Sciatic nerve (tissue), 2 donors: ENCODE data around the gene MRPL41. TPM values are rescaled to one million over a fixed set of nuclear protein-coding genes. Genes with fewer than 3 reads are reported as not detected.
"Not testable (repeated sequence)": the region's sequence is repeated elsewhere in the genome, so short reads cannot be mapped to it uniquely, and the experiment has no call there.

Source experiments
- ATAC-seq: fragments of 200-7000 bp; cut with Tn5 transposase; one replicate; pipeline ENCODE4 v1.9.1; 2020; ENCODE audit warnings: mild to moderate bottlenecking, moderate library complexity
- DNase-seq: peaks from one replicate; pipeline ENCODE4 v3.0.0-alpha.2; 2020; ENCODE audit warnings: low spot score
- intact Hi-C: fragments of 100-400 bp; cut with DNase I; formaldehyde crosslinking; loops from one replicate; pipeline ENCODE4 v1.14.2; 2022
- total RNA-seq: library from RNA; stranded (reverse); fragmentation: NEBNext Ultra II Directional; extraction: Animal tissue kit (Norgen Biotek cat#: 25700); gene quantifications from one replicate; pipeline ENCODE4 v1.2.1, GENCODE V29; 2021
- donor health status: DM: no; HTN: no; CAD: no.
- donor health status: DM: no; HTN: no; CAD: no.

Gene MRPL41
- total RNA-seq, 1 donor from 2014 or later = 61.1 TPM

- intact Hi-C loops = no loop called here
- DNase-seq (no peak), ATAC-seq (peak; percentile 9)
These were observed 6.6 kb upstream of the MRPL41 start for GRCh38 chr9:137545123-137545522.

DNA sequence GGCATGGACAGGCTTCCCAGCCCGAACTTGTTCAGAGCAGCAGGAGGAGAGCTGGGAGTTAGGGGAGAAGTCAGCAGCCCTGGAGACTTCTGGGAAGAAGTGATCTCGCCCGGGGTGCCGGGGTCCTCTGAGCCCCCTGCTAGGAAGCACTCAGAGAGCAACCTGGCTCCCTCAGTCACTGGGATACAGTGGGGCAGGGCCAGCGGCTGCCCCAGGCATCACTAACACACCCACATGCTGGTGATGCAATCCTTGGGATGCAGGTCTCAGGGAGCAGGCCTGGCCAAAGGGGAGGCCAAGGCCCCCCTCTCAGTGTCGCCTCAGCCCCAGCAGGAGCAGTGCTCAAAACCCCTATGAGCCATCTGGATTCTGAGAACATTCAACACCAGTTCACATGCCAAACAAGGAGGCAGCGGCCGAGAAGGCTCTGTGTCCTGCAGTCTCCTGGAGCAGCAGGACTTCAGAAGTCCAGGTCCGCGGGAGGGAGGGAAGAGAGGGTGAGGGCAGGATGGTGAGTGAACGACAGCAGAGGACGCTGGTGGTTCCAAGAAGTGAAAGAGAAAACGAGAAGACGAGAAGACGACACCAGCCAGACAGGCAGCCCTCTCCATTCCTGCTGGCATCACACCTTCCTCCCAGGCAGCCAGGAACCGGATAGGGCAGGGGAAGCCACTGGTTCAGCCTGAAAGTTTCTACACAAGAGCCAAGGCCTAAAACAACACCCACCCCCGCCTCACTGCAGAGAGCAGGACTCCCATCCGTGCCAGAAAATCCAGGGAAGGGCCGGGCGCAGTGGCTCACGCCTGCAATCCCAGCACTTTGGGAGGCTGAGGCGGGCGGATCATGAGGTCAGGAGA lies 3.8 kb upstream of the MRPL41 start:
- DNase-seq = no peak
- no peak for ATAC-seq
- intact Hi-C loops = no loop called here

GRCh38 chr9:137550231-137550621 lies 1.5 kb upstream of the MRPL41 start, which contains the start of gene PNPLA7:
TSS of gene PNPLA7 (minus strand) at chr9:137550402. CDS start at chr9:137550197, 205 bp downstream.
- intact Hi-C loops = no loop called here
- ATAC-seq = peak; percentile 90
- DNase-seq = peak; percentile 90

GRCh38 chr9:137550958-137551263 lies 768 bp upstream of the MRPL41 start:
- intact Hi-C loops, DNase-seq, ATAC-seq: not testable (repeated sequence)

GRCh38 chr9:137552022-137552768 lies 516 bp downstream of the MRPL41 start:
- intact Hi-C loops = no loop called here
- no peak for DNase-seq
- no peak for ATAC-seq

DNA sequence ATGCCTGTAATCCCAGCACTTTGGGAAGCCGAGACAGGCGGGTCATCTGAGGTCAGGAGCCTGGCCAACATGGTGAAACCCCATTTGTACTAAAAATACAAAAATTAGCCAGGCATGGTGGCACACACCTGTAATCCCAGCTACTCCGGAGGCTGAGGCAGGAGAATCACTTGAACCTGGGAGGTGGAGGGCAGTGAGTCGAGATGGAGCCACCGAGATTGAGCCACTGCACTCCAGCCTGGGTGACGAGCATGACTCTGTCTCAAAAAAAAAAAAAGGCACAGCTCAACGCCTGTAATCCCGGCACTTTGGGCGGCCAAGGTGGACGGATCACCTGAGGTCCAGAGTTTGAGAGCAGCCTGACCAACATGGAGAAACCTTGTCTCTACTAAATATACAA lies 2.0 kb downstream of the MRPL41 start:
- not testable (repeated sequence) for ATAC-seq, DNase-seq

DNA sequence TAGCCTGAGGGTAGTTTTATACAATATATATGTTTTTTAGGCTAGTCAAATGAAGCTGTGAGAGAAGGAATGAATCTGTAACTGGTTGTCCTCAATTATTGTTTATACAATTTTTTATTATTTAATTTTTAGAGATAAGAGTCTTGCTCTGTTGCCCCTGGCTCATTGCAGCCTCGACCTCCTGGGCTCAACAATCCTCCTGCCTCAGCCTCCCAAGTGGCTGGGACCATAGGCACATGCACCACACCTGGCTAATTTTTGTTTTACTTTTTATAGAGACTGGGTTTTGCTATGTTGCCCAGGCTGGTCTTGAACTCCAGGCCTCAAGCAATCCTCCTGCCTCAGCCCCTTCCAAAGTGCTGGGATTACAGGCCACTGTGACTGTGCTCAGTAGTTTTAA lies 2.7 kb downstream of the MRPL41 start:
- ATAC-seq (no peak), DNase-seq (no peak)
- intact Hi-C loops = no loop called here

More for the DNA sequence above, 2.0 kb downstream of the MRPL41 start:
- intact Hi-C loops = not testable (repeated sequence)

DNA sequence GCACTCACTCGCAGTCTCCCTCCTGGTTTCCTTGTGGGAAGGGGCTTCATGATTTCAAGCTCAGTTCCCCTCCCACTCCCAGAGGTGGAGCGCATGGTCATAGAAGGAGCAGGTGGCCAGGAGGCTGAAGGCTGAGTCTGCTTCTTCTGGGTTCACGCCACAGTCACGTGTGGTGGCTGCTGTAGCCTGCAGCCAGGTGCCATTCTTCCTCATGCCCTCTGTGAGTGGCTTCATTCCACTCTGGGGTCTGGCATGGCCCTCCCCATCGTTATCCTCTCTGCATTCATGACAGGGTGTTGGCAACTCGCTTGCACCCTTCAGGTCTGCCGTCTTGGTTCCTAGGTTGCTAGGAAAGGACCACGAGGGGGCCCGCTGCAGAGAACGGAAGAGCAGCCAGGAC lies 3.5 kb downstream of the MRPL41 start:
- DNase-seq (no peak), ATAC-seq (no peak)
- intact Hi-C loops = no loop called here

DNA sequence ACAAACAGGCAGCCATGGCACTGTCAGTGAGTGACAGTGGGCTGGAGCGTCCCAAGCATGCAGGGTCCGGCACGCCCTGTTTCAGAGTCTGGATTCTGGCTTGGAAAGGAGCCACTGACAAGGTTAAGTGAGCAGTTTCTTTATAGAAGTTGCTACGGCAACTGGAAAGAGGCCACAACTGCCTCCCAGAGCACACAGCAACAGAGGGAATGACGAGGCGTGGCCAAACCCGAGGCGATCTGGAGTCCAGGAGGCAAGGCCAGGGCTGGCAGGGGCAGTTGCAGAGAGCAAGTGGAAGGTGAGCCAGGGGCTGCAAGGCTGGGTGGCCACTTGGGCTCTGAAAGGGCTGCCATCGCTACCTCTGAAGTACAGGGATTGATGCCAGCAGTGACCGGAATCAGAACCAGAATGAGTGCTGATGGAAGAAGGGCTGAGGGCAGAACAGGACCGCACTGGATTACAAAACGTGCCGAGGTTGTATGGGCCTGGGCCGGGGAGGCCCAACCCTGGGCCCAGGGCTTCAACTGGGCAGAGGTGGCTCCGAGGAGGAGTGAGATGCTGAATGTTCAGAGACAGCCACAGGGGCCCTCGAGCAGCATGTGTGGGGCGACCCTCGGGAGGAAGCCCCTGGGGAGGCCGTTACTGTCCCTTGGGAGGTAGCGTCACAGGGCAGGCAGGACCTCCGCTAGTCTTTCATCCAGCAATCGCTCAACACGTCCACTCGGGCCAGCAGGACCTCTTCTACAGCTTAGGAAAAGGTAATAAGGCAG lies 4.6 kb downstream of the MRPL41 start:
- intact Hi-C loops = no loop called here
- ATAC-seq = no peak
- DNase-seq = no peak

GRCh38 chr9:137558127-137558526 lies 6.4 kb downstream of the MRPL41 start:
- DNase-seq = no peak
- ATAC-seq = no peak
- intact Hi-C loops = no loop called here

GRCh38 chr9:137564134-137564533 lies 12.5 kb downstream of the MRPL41 start:
- DNase-seq (no peak), ATAC-seq (no peak)
- intact Hi-C loops = no loop called here

GRCh38 chr9:137564817-137565411 lies 13.2 kb downstream of the MRPL41 start:
- no peak for ATAC-seq
- intact Hi-C loops = no loop called here

GRCh38 chr9:137568445-137568844 lies 16.8 kb downstream of the MRPL41 start:
- DNase-seq, intact Hi-C loops, ATAC-seq: not testable (repeated sequence)

More at GRCh38 chr9:137564817-137565411, 13.2 kb downstream of the MRPL41 start:
- DNase-seq = no peak

DNA sequence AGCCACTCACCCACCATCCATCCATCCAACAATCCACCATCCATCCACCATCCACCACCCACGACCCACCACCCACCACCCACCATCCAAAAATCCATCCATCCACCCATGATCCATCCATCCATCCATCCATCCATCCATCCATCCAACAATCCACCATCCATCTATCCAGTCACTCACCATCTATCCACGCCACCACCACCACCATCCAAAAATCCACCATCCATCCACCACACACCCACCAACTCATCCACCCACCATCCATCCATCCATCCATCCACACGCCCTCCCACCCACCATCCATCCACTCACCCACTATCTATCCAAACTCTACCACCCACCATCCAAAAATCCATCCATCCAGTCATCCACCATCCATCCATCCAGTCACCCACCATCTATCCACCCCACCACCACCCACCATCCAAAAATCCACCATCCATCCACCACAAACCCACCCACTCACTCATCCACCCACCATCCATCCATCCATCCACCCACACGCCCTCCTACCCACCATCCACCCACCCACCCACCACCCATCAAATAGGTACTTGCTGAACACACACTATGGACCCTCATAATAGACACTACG lies 18.0 kb downstream of the MRPL41 start:
- intact Hi-C loops = no loop called here
- DNase-seq (no peak), ATAC-seq (no peak)

DNA sequence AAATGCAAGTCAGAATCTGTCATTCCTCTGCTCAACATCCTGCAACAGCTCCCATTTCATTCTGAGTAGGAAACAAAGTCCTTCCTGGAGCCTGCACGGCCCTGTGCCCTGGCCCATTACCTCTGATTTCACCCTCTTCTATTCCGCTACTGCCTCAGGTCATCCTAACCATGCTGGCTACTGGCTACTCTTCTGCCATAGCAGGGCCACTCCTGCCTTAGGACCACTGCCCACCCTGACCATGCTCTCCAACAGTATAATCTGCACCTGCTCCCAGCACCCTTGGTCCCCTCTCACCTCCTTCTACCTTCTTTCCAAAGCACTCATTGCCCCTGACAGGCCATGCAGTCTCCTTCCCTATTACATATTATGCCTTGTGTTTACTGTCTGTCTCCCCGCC lies 18.9 kb downstream of the MRPL41 start:
- DNase-seq (no peak), ATAC-seq (no peak)
- intact Hi-C loops = no loop called here

DNA sequence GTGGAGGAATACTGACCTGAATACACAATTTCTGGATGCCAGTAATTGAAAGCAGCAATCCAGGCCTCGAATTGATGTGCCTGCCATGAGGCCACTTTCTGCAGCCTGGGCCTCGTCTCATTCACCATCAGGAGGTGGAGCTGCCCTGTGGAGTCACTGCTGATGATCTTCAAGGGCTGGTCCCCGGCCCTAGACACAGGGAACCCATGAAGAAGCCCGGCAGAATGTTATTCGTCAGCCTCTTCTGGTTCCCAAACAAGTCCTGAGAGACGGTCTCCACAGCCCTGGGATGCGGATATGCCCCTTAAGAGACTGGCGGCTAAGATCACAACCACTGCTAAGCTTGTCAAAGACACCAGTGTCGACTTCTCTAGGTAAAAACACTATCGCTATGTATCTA lies 22.5 kb downstream of the MRPL41 start:
- DNase-seq (no peak), ATAC-seq (no peak)
- intact Hi-C loops = no loop called here

DNA sequence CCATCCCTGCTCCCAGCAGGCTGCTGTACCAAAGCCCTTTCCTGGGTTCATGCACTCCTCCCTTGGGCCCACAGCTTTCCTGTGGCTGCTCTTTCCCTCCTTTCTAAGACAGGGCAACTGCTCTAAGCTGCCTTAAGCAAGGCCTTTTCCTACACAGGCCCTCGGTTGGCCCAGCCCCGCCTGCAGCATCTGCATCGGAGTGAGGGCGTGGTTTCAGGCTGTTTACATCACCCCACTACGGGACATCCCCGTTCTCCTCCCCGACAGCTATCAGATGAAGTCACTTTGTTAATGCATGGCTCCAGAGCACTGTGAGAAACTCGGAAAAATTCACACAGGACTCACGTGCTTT lies 23.7 kb downstream of the MRPL41 start:
- intact Hi-C loops = no loop called here
- no peak for DNase-seq
- no peak for ATAC-seq

DNA sequence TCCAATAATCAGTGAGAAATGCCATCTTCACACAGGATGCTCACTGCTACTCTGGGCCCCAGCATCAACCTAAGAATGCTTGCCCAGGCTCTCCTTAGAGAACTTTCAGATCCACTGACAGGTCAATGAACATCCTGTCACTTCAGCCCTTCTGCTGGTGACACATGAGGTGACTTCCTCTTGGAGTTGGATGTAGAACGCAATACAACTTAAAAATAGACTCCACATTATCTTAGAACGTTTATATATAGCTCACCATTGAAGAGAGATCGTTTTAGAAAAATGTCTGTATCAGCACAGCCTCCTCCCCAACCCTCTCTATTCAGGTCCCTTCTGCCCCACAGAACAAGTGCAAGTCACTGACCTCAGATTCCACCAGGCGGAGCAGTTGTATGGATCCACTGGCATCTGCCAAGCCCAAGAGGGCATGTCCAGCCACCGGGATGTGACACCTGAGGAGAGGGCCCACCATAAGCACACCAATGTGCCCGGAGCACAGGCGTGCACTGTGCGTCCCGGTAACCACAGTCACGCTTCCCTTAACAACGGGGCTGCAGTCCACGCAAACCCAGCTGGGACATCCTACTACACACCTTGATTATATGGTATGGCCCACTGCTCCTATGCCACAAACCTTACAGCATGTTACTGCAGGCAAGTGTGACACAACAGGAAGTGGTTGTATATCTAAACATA lies 24.2 kb downstream of the MRPL41 start:
- ATAC-seq = no peak
- intact Hi-C loops = no loop called here
- no peak for DNase-seq
